ENCODE data around the gene CHD3.

The CHD3 gene

GRCh38 chr17:7856811-7857712 is 31.5 kb upstream of the CHD3 start, which contains the start of gene NAA38 (continued):
- TF ChIP-seq, protein P1, sequence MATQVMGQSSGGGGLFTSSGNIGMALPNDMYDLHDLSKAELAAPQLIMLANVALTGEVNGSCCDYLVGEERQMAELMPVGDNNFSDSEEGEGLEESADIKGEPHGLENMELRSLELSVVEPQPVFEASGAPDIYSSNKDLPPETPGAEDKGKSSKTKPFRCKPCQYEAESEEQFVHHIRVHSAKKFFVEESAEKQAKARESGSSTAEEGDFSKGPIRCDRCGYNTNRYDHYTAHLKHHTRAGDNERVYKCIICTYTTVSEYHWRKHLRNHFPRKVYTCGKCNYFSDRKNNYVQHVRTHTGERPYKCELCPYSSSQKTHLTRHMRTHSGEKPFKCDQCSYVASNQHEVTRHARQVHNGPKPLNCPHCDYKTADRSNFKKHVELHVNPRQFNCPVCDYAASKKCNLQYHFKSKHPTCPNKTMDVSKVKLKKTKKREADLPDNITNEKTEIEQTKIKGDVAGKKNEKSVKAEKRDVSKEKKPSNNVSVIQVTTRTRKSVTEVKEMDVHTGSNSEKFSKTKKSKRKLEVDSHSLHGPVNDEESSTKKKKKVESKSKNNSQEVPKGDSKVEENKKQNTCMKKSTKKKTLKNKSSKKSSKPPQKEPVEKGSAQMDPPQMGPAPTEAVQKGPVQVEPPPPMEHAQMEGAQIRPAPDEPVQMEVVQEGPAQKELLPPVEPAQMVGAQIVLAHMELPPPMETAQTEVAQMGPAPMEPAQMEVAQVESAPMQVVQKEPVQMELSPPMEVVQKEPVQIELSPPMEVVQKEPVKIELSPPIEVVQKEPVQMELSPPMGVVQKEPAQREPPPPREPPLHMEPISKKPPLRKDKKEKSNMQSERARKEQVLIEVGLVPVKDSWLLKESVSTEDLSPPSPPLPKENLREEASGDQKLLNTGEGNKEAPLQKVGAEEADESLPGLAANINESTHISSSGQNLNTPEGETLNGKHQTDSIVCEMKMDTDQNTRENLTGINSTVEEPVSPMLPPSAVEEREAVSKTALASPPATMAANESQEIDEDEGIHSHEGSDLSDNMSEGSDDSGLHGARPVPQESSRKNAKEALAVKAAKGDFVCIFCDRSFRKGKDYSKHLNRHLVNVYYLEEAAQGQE (tag by site-specific recombination; IDR thresholded peaks at IDR 0.05): 0 out of 2 replicates have a peak, but pooled peaks have one; percentile 11
- TF ChIP-seq, protein P2, sequence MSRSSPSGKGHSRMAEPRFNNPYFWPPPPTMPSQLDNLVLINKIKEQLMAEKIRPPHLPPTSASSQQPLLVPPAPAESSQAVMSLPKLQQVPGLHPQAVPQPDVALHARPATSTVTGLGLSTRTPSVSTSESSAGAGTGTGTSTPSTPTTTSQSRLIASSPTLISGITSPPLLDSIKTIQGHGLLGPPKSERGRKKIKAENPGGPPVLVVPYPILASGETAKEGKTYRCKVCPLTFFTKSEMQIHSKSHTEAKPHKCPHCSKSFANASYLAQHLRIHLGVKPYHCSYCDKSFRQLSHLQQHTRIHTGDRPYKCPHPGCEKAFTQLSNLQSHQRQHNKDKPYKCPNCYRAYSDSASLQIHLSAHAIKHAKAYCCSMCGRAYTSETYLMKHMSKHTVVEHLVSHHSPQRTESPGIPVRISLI (tag by site-specific recombination; IDR thresholded peaks at IDR 0.05): no peak
- TF ChIP-seq ZNF692 (tag by site-specific recombination; IDR thresholded peaks at IDR 0.05) (no peak), ZNF266 (tag by site-specific recombination; IDR thresholded peaks at IDR 0.05; ENCODE audit: low read depth) (no peak), ZNF558 (tag by site-specific recombination; IDR thresholded peaks at IDR 0.05) (no peak; the same call in 1 of the 2 replicates), ZNF670 (tag by site-specific recombination; IDR thresholded peaks at IDR 0.05; ENCODE audit: low read depth) (no peak), ZNF146 (tag by site-specific recombination; IDR thresholded peaks at IDR 0.05) (peak; percentile 2; the same call in 1 of the 2 replicates), ZNF449 (tag by site-specific recombination; IDR thresholded peaks at IDR 0.05) (peak; percentile 45), YY2 (tag by site-specific recombination; IDR thresholded peaks at IDR 0.05) (peak; percentile 88), ZNF610 (tag by site-specific recombination; IDR thresholded peaks at IDR 0.05; ENCODE audit: borderline replicate concordance) (0 out of 2 replicates have a peak, but pooled peaks have one; percentile 13), ZNF324 (tag by site-specific recombination; IDR thresholded peaks at IDR 0.05) (0 out of 2 replicates have a peak, but pooled peaks have one; percentile 42), ZEB2 (tag by site-specific recombination; IDR thresholded peaks at IDR 0.05) (peak; percentile 64; the same call in 1 of the 2 replicates), ZNF843 (tag by site-specific recombination; IDR thresholded peaks at IDR 0.05) (0 out of 2 replicates have a peak, but pooled peaks have one; percentile 6), ZNF2 (tag by site-specific recombination; IDR thresholded peaks at IDR 0.05) (peak; percentile 92), SP2 (tag by site-specific recombination; IDR thresholded peaks at IDR 0.05) (peak; percentile 49; the same call in 1 of the 2 replicates), ZFP69B (tag by site-specific recombination; IDR thresholded peaks at IDR 0.05) (peak; percentile 3; the same call in 1 of the 2 replicates), ZNF366 (tag by site-specific recombination; conservative IDR thresholded peaks at IDR 0.05) (0 out of 2 replicates have a peak, but pooled peaks have one; percentile 12), ZNF335 (tag by site-specific recombination; conservative IDR thresholded peaks at IDR 0.05) (peak; percentile 95)
- TF ChIP-seq, protein P3, sequence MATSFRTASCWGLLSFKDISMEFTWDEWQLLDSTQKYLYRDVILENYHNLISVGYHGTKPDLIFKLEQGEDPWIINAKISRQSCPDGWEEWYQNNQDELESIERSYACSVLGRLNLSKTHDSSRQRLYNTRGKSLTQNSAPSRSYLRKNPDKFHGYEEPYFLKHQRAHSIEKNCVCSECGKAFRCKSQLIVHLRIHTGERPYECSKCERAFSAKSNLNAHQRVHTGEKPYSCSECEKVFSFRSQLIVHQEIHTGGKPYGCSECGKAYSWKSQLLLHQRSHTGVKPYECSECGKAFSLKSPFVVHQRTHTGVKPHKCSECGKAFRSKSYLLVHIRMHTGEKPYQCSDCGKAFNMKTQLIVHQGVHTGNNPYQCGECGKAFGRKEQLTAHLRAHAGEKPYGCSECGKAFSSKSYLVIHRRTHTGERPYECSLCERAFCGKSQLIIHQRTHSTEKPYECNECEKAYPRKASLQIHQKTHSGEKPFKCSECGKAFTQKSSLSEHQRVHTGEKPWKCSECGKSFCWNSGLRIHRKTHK (tag by site-specific recombination; IDR thresholded peaks at IDR 0.05): no peak
- TF ChIP-seq, protein P4, sequence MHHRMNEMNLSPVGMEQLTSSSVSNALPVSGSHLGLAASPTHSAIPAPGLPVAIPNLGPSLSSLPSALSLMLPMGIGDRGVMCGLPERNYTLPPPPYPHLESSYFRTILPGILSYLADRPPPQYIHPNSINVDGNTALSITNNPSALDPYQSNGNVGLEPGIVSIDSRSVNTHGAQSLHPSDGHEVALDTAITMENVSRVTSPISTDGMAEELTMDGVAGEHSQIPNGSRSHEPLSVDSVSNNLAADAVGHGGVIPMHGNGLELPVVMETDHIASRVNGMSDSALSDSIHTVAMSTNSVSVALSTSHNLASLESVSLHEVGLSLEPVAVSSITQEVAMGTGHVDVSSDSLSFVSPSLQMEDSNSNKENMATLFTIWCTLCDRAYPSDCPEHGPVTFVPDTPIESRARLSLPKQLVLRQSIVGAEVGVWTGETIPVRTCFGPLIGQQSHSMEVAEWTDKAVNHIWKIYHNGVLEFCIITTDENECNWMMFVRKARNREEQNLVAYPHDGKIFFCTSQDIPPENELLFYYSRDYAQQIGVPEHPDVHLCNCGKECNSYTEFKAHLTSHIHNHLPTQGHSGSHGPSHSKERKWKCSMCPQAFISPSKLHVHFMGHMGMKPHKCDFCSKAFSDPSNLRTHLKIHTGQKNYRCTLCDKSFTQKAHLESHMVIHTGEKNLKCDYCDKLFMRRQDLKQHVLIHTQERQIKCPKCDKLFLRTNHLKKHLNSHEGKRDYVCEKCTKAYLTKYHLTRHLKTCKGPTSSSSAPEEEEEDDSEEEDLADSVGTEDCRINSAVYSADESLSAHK (tag by site-specific recombination; IDR thresholded peaks at IDR 0.05): peak; percentile 7; the same call in 1 of the 2 replicates
- TF ChIP-seq, protein P5, sequence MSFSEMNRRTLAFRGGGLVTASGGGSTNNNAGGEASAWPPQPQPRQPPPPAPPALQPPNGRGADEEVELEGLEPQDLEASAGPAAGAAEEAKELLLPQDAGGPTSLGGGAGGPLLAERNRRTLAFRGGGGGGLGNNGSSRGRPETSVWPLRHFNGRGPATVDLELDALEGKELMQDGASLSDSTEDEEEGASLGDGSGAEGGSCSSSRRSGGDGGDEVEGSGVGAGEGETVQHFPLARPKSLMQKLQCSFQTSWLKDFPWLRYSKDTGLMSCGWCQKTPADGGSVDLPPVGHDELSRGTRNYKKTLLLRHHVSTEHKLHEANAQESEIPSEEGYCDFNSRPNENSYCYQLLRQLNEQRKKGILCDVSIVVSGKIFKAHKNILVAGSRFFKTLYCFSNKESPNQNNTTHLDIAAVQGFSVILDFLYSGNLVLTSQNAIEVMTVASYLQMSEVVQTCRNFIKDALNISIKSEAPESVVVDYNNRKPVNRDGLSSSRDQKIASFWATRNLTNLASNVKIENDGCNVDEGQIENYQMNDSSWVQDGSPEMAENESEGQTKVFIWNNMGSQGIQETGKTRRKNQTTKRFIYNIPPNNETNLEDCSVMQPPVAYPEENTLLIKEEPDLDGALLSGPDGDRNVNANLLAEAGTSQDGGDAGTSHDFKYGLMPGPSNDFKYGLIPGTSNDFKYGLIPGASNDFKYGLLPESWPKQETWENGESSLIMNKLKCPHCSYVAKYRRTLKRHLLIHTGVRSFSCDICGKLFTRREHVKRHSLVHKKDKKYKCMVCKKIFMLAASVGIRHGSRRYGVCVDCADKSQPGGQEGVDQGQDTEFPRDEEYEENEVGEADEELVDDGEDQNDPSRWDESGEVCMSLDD (tag by site-specific recombination; IDR thresholded peaks at IDR 0.05): 0 out of 2 replicates have a peak, but pooled peaks have one; percentile 43
